ENCODE results near the gene CDCP1. TPM values are rescaled to one million over a fixed set of nuclear protein-coding genes. Genes with fewer than 3 reads are reported as not detected.

Gene CDCP1
- total and polyA plus RNA-seq, 2 donors (not counting 1 experiment from before 2014, with no cell fraction given): not detected

GRCh38 chr3:45037720-45038455 is 108.3 kb downstream of the CDCP1 start:
- peaks cover 33% of the 10 kb centered on the region for H3K4me1 Mint-ChIP-seq
- POLR2A ChIA-PET: interaction anchor here (0.7 kb wide), 1 partner anchor 1045 kb away, joined by 5 read pairs; no protein-coding TSS in a partner anchor

More at GRCh38 chr3:45037720-45038455, 108.3 kb downstream of the CDCP1 start:
- peaks cover 23 to 33% of the 10 kb centered on the region in 2 donors for H3K4me1 ChIP-seq (ENCODE audit: control insufficient read depth in 2 of 2, insufficient read depth in 2 of 2, low read length in 2 of 2)
- no peaks in the 10 kb centered on the region for H3K36me3 ChIP-seq (replicated peaks in 1 of 2; ENCODE audit: control extremely low read depth in 1 of 2, control insufficient read depth in 1 of 2, extremely low read depth in 1 of 2, insufficient read depth in 2 of 2, low read length in 1 of 2)
- no peaks in the 10 kb centered on the region for H4K20me1 ChIP-seq (ENCODE audit: control insufficient read depth, insufficient read depth, low read length, poor library complexity, severe bottlenecking)
- no peak overlapping the region for H2AFZ ChIP-seq (ENCODE audit: insufficient read depth, low read depth, low read length, poor library complexity, severe bottlenecking)
- no peak for TF ChIP-seq EZH2 (IDR thresholded peaks at IDR 0.05; ENCODE audit: borderline replicate concordance, insufficient read depth, low read depth, low read length, poor library complexity, severe bottlenecking)
- peak; percentile 89 for TF ChIP-seq CTCF (IDR thresholded peaks at IDR 0.05)
- H3K9ac ChIP-seq (ENCODE audit: low read length): no peak overlapping the region
- WGBS (ENCODE audit: insufficient coverage): 3% methylated on average over 10 of the region's 11 CpGs
- Mint-ChIP-seq H3K27ac (no peak overlapping the region), H3K27me3 (peaks cover 18% of the 10 kb centered on the region), H3K9me3 (ENCODE audit: insufficient read depth) (no peaks in the 10 kb centered on the region), H3K4me3 (no peak overlapping the region)
- CTCF ChIA-PET: interaction anchor here (0.7 to 6.3 kb wide), 13 partner anchors 8 to 622 kb away, joined by 3 to 77 read pairs (median 5); partner anchors contain the start of genes EXOSC7 and ZDHHC3
- intact Hi-C loops (cut with micrococcal nuclease): loop anchor here (2.0 kb wide), 1 partner anchor 461 kb away; no protein-coding TSS in a partner anchor
- H3K27ac ChIP-seq (ENCODE audit: low read length in 2 of 2): no peak overlapping the region
- DNase-seq (peak; percentile 91), ATAC-seq (ENCODE audit: low read depth) (peak; percentile 98)
- H3K79me2 ChIP-seq (ENCODE audit: control insufficient read depth, insufficient read depth, low read length): no peaks in the 10 kb centered on the region
- peaks cover 0 to 28% (median 9%) of the 10 kb centered on the region in 4 experiments for H3K27me3 ChIP-seq (replicated peaks in 1 of 4; ENCODE audit: control extremely low read depth in 1 of 4, control insufficient read depth in 3 of 4, insufficient read depth in 4 of 4, low read length in 3 of 4)
- H3K4me3 ChIP-seq (ENCODE audit: control extremely low read depth in 1 of 5, extremely low read depth in 1 of 5, insufficient read depth in 1 of 5, low read depth in 2 of 5, low read length in 4 of 5): no peak overlapping the region
- H3K4me2 ChIP-seq (replicated peaks; ENCODE audit: low read depth, low read length, poor library complexity, severe bottlenecking): peak overlapping the region; percentile 37
- peaks cover 0 to 5% (median 0%) of the 10 kb centered on the region in 3 donors for H3K9me3 ChIP-seq (ENCODE audit: control extremely low read depth in 1 of 3, control insufficient read depth in 2 of 3, insufficient read depth in 1 of 3, low read length in 2 of 3)
